GM12892 (cell line): ENCODE data around the gene SYT12.

Experiments used
- POLR2A ChIP-seq: IDR thresholded peaks from 2 replicates; pipeline ENCODE4 v1.6.1; 2011; ENCODE audit warnings: low read depth, low read length, control low read depth
- TAF1 ChIP-seq: IDR thresholded peaks from 2 replicates; pipeline ENCODE4 v1.6.1; 2011; ENCODE audit warnings: low read depth, mild to moderate bottlenecking, control low read depth, low read length, borderline replicate concordance

- TF ChIP-seq POLR2A, result no peak
- TF ChIP-seq TAF1, result no peak
These were observed 32.9 kb downstream of the SYT12 start for GRCh38 chr11:67055812-67056211.
